Right atrium auricular region (tissue), 2 donors: ENCODE results near the gene FMNL2. TPM values are rescaled to one million over a fixed set of nuclear protein-coding genes. Genes with fewer than 3 reads are reported as not detected.

Source experiments
- DNase-seq: peaks from one replicate; pipeline ENCODE4 v3.0.0-alpha.2; 2019; ENCODE audit warnings: low spot score
- H3K27ac ChIP-seq, 2 donors: fragments of 200-600 bp; sonication (generic); 1 replicate in 1 of 2; 2 replicates in 1 of 2; pipeline ENCODE4 v1.5.1; 2016 to 2019
- H3K27me3 ChIP-seq, 2 donors: fragments of 200-600 bp; sonication (generic); one replicate each; pipeline versions ENCODE4 v1.5.1 to v1.6.0; 2017 to 2019
- H3K36me3 ChIP-seq: fragments of 200-600 bp; sonication (generic); one replicate; pipeline ENCODE4 v1.5.1; 2016
- H3K4me1 ChIP-seq, 2 donors: fragments of 200-600 bp; sonication (generic); one replicate each; pipeline versions ENCODE4 v1.5.1 to v1.6.0; 2017 to 2019
- H3K4me3 ChIP-seq, 2 donors: fragments of 200-600 bp; sonication (generic); 1 replicate in 1 of 2; 2 replicates in 1 of 2; pipeline ENCODE4 v1.5.1; 2017 to 2019; ENCODE audit warnings: mild to moderate bottlenecking in 1 of 2, moderate library complexity in 1 of 2
- H3K9me3 ChIP-seq, 2 donors: fragments of 200-600 bp; sonication (generic); one replicate each; pipeline ENCODE4 v1.5.1; 2019
- total RNA-seq, 2 donors: library from RNA; depleted of rRNA; stranded (reverse); fragments of >200 nt; gene quantifications; one replicate each; pipeline ENCODE4 v1.1.0, GENCODE V29; 2016
- TF ChIP-seq, protein P1 (sequence below), 2 donors: fragments of 200-600 bp; sonication (generic); IDR thresholded peaks; one replicate each; pipeline ENCODE4 v1.5.1; 2019; ENCODE audit warnings: antibody characterized with exemption in 2 of 2

FMNL2 gene
- total RNA-seq, 2 donors from 2014 or later, result 6.0 to 11.5 TPM

DNA sequence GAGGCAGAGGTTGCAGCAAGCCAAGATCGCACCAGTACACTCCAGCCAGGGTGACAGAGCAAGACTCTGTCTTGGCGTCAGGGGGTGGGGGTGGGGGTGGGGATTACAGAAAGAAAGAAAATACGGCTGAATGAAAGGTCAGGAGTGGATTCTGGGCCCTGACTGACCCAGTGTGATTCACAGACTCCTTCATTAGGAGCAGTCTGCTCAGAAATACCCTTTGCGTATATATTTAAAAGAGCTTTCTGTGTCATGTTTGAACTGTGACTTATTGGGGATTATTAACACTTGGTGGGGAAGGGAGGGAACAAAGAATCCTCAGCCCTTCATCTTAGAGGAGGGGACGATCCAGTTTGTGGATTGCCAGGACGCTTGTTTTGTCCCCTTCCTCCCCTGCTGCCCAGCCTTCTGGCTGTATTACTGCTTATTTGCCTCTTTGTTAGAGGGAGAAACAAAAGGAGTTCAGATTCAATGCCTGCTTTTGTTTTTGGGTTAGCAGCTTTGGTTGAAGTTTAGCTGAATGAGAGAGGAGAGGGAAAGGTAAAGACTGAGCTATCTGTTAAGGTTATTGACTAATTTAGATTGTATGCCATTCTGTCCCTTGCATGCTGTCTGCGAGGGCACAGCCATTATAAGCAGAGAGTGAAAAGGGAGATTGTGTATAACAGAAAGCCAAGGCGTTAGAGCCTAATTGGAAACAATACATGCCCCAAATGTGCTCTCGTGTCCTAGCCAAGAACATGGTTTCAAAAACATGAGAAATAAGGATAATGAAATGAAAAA, 118.3 kb downstream of the FMNL2 start:
- TF ChIP-seq, protein P1, sequence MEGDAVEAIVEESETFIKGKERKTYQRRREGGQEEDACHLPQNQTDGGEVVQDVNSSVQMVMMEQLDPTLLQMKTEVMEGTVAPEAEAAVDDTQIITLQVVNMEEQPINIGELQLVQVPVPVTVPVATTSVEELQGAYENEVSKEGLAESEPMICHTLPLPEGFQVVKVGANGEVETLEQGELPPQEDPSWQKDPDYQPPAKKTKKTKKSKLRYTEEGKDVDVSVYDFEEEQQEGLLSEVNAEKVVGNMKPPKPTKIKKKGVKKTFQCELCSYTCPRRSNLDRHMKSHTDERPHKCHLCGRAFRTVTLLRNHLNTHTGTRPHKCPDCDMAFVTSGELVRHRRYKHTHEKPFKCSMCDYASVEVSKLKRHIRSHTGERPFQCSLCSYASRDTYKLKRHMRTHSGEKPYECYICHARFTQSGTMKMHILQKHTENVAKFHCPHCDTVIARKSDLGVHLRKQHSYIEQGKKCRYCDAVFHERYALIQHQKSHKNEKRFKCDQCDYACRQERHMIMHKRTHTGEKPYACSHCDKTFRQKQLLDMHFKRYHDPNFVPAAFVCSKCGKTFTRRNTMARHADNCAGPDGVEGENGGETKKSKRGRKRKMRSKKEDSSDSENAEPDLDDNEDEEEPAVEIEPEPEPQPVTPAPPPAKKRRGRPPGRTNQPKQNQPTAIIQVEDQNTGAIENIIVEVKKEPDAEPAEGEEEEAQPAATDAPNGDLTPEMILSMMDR (IDR thresholded peaks at IDR 0.05), result no peak
- Histone ChIP-seq H3K9me3 (no peaks in the 10 kb centered on the region), H3K27me3 (no peaks in the 10 kb centered on the region), H3K27ac (no peak overlapping the region), H3K36me3 (no peaks in the 10 kb centered on the region), H3K4me1 (no peaks in the 10 kb centered on the region), H3K4me3 (no peak overlapping the region)
- DNase-seq, result no peak

DNA sequence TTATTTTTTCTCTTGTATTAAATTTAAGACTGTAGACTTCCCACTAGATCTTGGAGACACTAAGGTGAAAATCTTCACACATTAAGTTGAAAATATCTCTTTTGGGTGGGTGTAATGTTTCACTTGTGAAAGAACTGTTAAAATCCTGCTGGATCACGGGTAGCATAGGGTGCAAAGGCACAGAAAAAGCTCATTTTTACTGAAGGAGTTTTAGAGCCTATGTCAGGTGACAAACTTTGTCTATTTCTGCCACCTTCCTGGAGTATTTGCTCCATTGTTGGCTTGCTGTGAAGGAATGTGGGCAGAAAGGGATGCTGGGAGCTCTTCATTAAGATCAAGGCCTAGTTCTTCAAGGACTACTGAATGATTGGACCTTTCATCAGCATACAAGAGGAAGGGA, 119.4 kb downstream of the FMNL2 start:
- TF ChIP-seq, protein P1 (IDR thresholded peaks at IDR 0.05), result no peak
- DNase-seq, result no peak
- Histone ChIP-seq H3K9me3 (no peaks in the 10 kb centered on the region), H3K27me3 (no peaks in the 10 kb centered on the region), H3K27ac (no peak overlapping the region), H3K4me3 (no peak overlapping the region), H3K4me1 (no peaks in the 10 kb centered on the region), H3K36me3 (no peaks in the 10 kb centered on the region)

DNA sequence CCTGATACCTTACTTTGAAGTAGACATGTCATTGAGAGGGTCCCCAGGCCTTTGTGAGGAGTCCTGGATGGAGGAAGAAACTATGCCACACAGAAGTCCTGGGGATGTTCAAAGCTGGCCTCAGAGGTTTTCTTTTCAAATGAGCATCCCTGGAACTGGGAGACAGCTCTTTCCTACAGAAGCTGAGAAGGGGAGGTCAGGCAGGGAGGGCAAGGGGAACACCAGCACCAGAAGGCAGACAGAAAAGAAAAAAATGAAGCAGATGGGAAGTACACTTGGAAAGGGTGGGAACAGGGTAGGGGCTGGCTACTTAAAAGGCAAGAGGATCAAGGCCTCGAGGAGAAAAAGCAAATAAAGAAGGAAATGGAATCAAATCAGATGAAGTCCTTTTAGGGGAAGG, 120.0 kb downstream of the FMNL2 start:
- Histone ChIP-seq H3K36me3 (no peaks in the 10 kb centered on the region), H3K27me3 (no peaks in the 10 kb centered on the region), H3K4me1 (no peaks in the 10 kb centered on the region), H3K4me3 (no peak overlapping the region), H3K9me3 (no peaks in the 10 kb centered on the region), H3K27ac (no peak overlapping the region)
- TF ChIP-seq, protein P1 (IDR thresholded peaks at IDR 0.05), result no peak
- no peak for DNase-seq

- H3K9me3 ChIP-seq, result no peaks in the 10 kb centered on the region
- H3K4me1 ChIP-seq, result no peaks in the 10 kb centered on the region
- TF ChIP-seq, protein P1 (IDR thresholded peaks at IDR 0.05), result no peak
- H3K4me3 ChIP-seq, result no peak overlapping the region
- H3K27ac ChIP-seq, result no peak overlapping the region
- H3K27me3 ChIP-seq, result no peaks in the 10 kb centered on the region
- no peaks in the 10 kb centered on the region for H3K36me3 ChIP-seq
- DNase-seq, result no peak
Observed at GRCh38 chr2:152455738-152456137, 120.8 kb downstream of the FMNL2 start.

- Histone ChIP-seq H3K4me3 (no peak overlapping the region), H3K27ac (no peak overlapping the region), H3K9me3 (no peaks in the 10 kb centered on the region), H3K4me1 (no peaks in the 10 kb centered on the region), H3K27me3 (no peaks in the 10 kb centered on the region), H3K36me3 (no peaks in the 10 kb centered on the region)
- TF ChIP-seq, protein P1 (IDR thresholded peaks at IDR 0.05), result no peak
- no peak for DNase-seq
Observed at GRCh38 chr2:152456262-152456661, 121.3 kb downstream of the FMNL2 start.
